A549 (cell line): ENCODE results near the gene TGM6. TPM values are rescaled to one million over a fixed set of nuclear protein-coding genes. Genes with fewer than 3 reads are reported as not detected.

Source experiments
- ATAC-seq, 2 experiments: fragments of 200-7000 bp in 1 of 2; fragments of >200 bp in 1 of 2; cut with Nextera tagmentation in 1 of 2; cut with Tn5 transposase in 1 of 2; 3 replicates each; pipeline versions ENCODE4 v1.8.0 to v1.9.1; 2018 to 2020; ENCODE audit warnings: mild to moderate bottlenecking in 1 of 2, moderate library complexity in 1 of 2
- CTCF ChIA-PET: fragments of 300-600 bp; sonication (Branson Sonifier 250); formaldehyde crosslinking; extraction: SDS; loops from one replicate; lab custom pipeline; 2021; ENCODE audit warnings: antibody characterized with exemption, inconsistent platforms; lab: Yijun Ruan, JAX
- POLR2A ChIA-PET: fragments of 350-600 bp; formaldehyde crosslinking; extraction: SDS; loops from one replicate; lab custom pipeline; 2021; ENCODE audit warnings: antibody characterized with exemption, inconsistent platforms; lab: Yijun Ruan, JAX
- DNase-seq, 2 experiments: peaks; one replicate each; pipeline versions ENCODE4 v3.0.0 to v3.0.0-alpha.2; 2011 to 2016; ENCODE audit warnings: low read depth in 1 of 2, low spot score in 1 of 2
- FAIRE-seq: peaks from 2 replicates; lab custom pipeline; 2011; peaks lifted over from hg19 to GRCh38; lab: Jason Lieb, UNC
- H3K27ac ChIP-seq, 2 experiments: fragments of >200 bp; sonication (Bioruptor Twin); formaldehyde crosslinking; 3 replicates each; pipeline ENCODE4 v1.5.1; 2016 to 2017
- H3K4me1 ChIP-seq: fragments of >200 bp; sonication (Bioruptor Twin); formaldehyde crosslinking; 3 replicates; pipeline ENCODE4 v1.6.1; 2016
- H3K4me2 ChIP-seq: fragments of >200 bp; sonication (Bioruptor Twin); formaldehyde crosslinking; 3 replicates; pipeline ENCODE4 v1.6.1; 2016
- H3K4me3 ChIP-seq: fragments of >200 bp; sonication (Bioruptor Twin); formaldehyde crosslinking; 3 replicates; pipeline ENCODE4 v1.5.1; 2016
- H3K9me3 ChIP-seq: fragments of >200 bp; sonication (Bioruptor Twin); formaldehyde crosslinking; 3 replicates; pipeline ENCODE4 v1.6.1; 2016
- BCL3 ChIP-seq: fragments of >200 bp; sonication (Bioruptor Twin); formaldehyde crosslinking; IDR thresholded peaks from 3 replicates; pipeline ENCODE4 v1.6.1; 2016
- CEBPB ChIP-seq, 2 experiments: fragments of >200 bp in 1 of 2; sonication (Bioruptor Twin) in 1 of 2; formaldehyde crosslinking in 1 of 2; IDR thresholded peaks; 2 replicates each; pipeline ENCODE4 v1.6.1; 2012 to 2016
- EHF ChIP-seq: fragments of 250-450 bp; sonication (Bioruptor Pico); IDR thresholded peaks from 2 replicates; pipeline ENCODE4 v1.5.0; 2020; ENCODE audit warnings: mild to moderate bottlenecking
- EP300 ChIP-seq, 2 experiments: fragments of >200 bp; sonication (Bioruptor Twin); formaldehyde crosslinking; IDR thresholded peaks; 2 replicates in 1 of 2; 3 replicates in 1 of 2; pipeline ENCODE4 v1.6.1; 2016 to 2017
- FOSB ChIP-seq: fragments of 250-450 bp; sonication (Bioruptor Pico); IDR thresholded peaks from 2 replicates; pipeline ENCODE4 v1.5.0; 2020; ENCODE audit warnings: mild to moderate bottlenecking, moderate library complexity
- FOXS1 ChIP-seq: fragments of 250-450 bp; sonication (Bioruptor Pico); IDR thresholded peaks from 2 replicates; pipeline ENCODE4 v1.5.0; 2020; ENCODE audit warnings: mild to moderate bottlenecking, moderate library complexity
- HDAC2 ChIP-seq: fragments of 200-600 bp; sonication (generic); IDR thresholded peaks from 2 replicates; pipeline ENCODE4 v1.6.1; 2016
- HES2 ChIP-seq: fragments of >200 bp; sonication (Bioruptor Twin); formaldehyde crosslinking; IDR thresholded peaks from 2 replicates; pipeline ENCODE4 v1.6.1; 2016
- HEYL ChIP-seq: fragments of 250-450 bp; sonication (Bioruptor Pico); IDR thresholded peaks from 2 replicates; pipeline ENCODE4 v1.8.0; 2021; ENCODE audit warnings: mild to moderate bottlenecking, moderate library complexity
- HMGXB4 ChIP-seq: fragments of 250-450 bp; sonication (Bioruptor Pico); IDR thresholded peaks from 2 replicates; pipeline ENCODE4 v1.5.0; 2021; ENCODE audit warnings: mild to moderate bottlenecking, moderate library complexity, borderline replicate concordance
- HOXB5 ChIP-seq: fragments of 250-450 bp; sonication (Bioruptor Pico); IDR thresholded peaks from 2 replicates; pipeline ENCODE4 v1.5.0; 2020; ENCODE audit warnings: mild to moderate bottlenecking, moderate library complexity
- MAZ ChIP-seq: fragments of 150-350 bp; IDR thresholded peaks from 2 replicates; pipeline ENCODE4 v1.6.1; 2014; ENCODE audit warnings: antibody characterized with exemption, low read depth, low read length, borderline replicate concordance
- NR3C1 ChIP-seq: fragments of >200 bp; sonication (Bioruptor Twin); formaldehyde crosslinking; IDR thresholded peaks from 3 replicates; pipeline ENCODE4 v1.6.1; 2017
- POLR2AphosphoS2 ChIP-seq: conservative IDR thresholded peaks from 2 replicates; pipeline ENCODE4 v1.6.1; 2012; ENCODE audit warnings: low read length, improper control_type of control experiment, inconsistent platforms
- RAD21 ChIP-seq, 2 experiments: fragments of >200 bp in 1 of 2; sonication (Bioruptor Twin) in 1 of 2; formaldehyde crosslinking in 1 of 2; IDR thresholded peaks in 1 of 2; conservative IDR thresholded peaks in 1 of 2; 2 replicates in 1 of 2; 3 replicates in 1 of 2; pipeline ENCODE4 v1.6.1; 2012 to 2018; ENCODE audit warnings: inconsistent platforms in 1 of 2
- RARB ChIP-seq: fragments of 250-450 bp; sonication (Bioruptor Pico); IDR thresholded peaks from 2 replicates; pipeline ENCODE4 v1.8.0; 2021; ENCODE audit warnings: mild to moderate bottlenecking, moderate library complexity
- RCOR1 ChIP-seq: fragments of 150-350 bp; IDR thresholded peaks from 2 replicates; pipeline ENCODE4 v1.6.1; 2014; ENCODE audit warnings: antibody characterized with exemption, low read length, low read depth
- REST ChIP-seq: fragments of 200-600 bp; sonication (generic); IDR thresholded peaks from 2 replicates; pipeline ENCODE4 v1.6.1; 2016; ENCODE audit warnings: antibody characterized with exemption, mild to moderate bottlenecking, moderate library complexity
- SMC3 ChIP-seq: fragments of >200 bp; sonication (Bioruptor Twin); formaldehyde crosslinking; IDR thresholded peaks from 3 replicates; pipeline ENCODE4 v1.6.1; 2018; ENCODE audit warnings: inconsistent platforms
- TFCP2L1 ChIP-seq: fragments of 250-450 bp; sonication (Bioruptor Pico); IDR thresholded peaks from 2 replicates; pipeline ENCODE4 v1.5.0; 2021; ENCODE audit warnings: mild to moderate bottlenecking
- TP53 ChIP-seq: fragments of 250-450 bp; sonication (Bioruptor Pico); IDR thresholded peaks from 2 replicates; pipeline ENCODE4 v1.5.0; 2021; ENCODE audit warnings: mild to moderate bottlenecking, moderate library complexity
- ZNF302 ChIP-seq: fragments of 250-450 bp; sonication (Bioruptor Pico); IDR thresholded peaks from 2 replicates; pipeline ENCODE4 v1.9.0; 2021; ENCODE audit warnings: inconsistent platforms, mild to moderate bottlenecking, moderate library complexity
- WGBS: methylation state at CpG from one replicate; pipeline ENCODE4 v1.1.6; 2017; ENCODE audit errors: missing lambda C conversion rate; 5-methylcytosine and 5-hydroxymethylcytosine counted together
- polyA plus RNA-seq, 4 experiments: library from polyadenylated mRNA; depleted of rRNA in 3 of 4; stranded (reverse); fragments of >200 nt; fragmentation: RNase III in 1 of 4; extraction: RNeasy Plus Mini Kit Qiagen cat#74134 plus additional on column Dnase treatment in 1 of 4; gene quantifications; 2 replicates in 3 of 4; 3 replicates in 1 of 4; pipeline ENCODE4 v1.2.3, GENCODE V29; 2011 to 2017
- TF ChIP-seq, protein P1 (sequence below): fragments of >200 bp; sonication (Bioruptor Twin); formaldehyde crosslinking; IDR thresholded peaks from 3 replicates; pipeline ENCODE4 v1.5.1; 2016

TGM6 gene
- polyA plus RNA-seq, 2 of the 4 experiments (the other 2 are of a cell fraction), result not detected

DNA sequence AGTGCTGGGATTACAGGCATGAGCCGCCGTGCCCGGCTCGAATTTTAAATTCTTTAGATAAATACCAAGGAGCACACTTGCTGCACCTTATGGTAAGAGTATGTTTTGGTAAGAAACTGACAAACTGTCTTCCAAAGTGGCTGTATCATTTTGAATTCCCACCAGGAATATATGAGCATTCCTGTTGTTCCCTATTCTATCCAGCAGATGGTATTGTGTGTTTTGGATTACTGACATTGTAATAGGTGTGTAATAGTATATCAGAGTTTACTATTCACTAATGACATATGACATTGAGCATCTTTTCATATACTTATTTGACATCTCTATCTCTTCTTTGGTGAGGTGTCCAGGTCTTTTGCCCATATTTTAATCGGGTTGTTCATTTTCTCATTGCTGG lies 40.5 kb downstream of the TGM6 start:
- ATAC-seq, result peak; percentile 74 to 81; a peak in 5 of 6 replicates
- CTCF ChIA-PET, result interaction anchor here (0.8 to 4.7 kb wide), 8 partner anchors 9 to 415 kb away, joined by 3 to 24 read pairs (median 4); no protein-coding TSS in a partner anchor

DNA sequence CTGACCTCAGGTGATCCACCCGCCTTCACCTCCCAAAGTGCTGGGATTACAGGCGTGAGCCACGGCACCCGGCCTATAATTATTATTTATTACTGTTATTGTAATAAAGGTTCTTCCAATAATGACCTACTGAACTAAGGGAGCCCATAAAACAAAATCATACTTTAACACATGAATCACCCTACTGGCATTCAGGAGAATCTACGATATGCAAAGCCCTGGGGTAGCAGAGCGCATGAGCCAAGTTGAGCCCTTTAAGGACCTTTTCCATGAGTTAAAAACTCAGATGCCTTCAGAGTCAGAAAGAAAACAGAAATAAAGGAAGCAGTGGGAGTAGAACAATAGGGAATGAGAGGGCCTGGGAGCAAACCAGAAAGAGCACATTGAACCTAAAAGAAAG lies 48.4 kb downstream of the TGM6 start:
- H3K4me1 ChIP-seq, result no peaks in the 10 kb centered on the region
- no peak overlapping the region for H3K27ac ChIP-seq
- 32% methylated on average over 6 of the region's 6 CpGs for WGBS
- CTCF ChIA-PET, result no interaction called here
- no peak overlapping the region for H3K4me2 ChIP-seq
- no peak for ATAC-seq
- POLR2A ChIA-PET, result no interaction called here
- no peaks in the 10 kb centered on the region for H3K9me3 ChIP-seq
- no peak for DNase-seq
- FAIRE-seq, result no peak
- no peak overlapping the region for H3K4me3 ChIP-seq
- TF ChIP-seq RCOR1, result no peak
- no peak for TF ChIP-seq EP300 (IDR thresholded peaks at IDR 0.05)
- TF ChIP-seq, protein P1, sequence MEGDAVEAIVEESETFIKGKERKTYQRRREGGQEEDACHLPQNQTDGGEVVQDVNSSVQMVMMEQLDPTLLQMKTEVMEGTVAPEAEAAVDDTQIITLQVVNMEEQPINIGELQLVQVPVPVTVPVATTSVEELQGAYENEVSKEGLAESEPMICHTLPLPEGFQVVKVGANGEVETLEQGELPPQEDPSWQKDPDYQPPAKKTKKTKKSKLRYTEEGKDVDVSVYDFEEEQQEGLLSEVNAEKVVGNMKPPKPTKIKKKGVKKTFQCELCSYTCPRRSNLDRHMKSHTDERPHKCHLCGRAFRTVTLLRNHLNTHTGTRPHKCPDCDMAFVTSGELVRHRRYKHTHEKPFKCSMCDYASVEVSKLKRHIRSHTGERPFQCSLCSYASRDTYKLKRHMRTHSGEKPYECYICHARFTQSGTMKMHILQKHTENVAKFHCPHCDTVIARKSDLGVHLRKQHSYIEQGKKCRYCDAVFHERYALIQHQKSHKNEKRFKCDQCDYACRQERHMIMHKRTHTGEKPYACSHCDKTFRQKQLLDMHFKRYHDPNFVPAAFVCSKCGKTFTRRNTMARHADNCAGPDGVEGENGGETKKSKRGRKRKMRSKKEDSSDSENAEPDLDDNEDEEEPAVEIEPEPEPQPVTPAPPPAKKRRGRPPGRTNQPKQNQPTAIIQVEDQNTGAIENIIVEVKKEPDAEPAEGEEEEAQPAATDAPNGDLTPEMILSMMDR, result no peak
- TF ChIP-seq HEYL (CRISPR knock-in tag), result no peak
- TF ChIP-seq POLR2AphosphoS2, result no peak
- no peak for TF ChIP-seq NR3C1
- no peak for TF ChIP-seq MAZ
- TF ChIP-seq EHF (CRISPR knock-in tag), result no peak
- TF ChIP-seq FOSB (CRISPR knock-in tag), result no peak
- no peak for TF ChIP-seq REST

More for the DNA sequence above, 40.5 kb downstream of the TGM6 start:
- no peak overlapping the region for H3K27ac ChIP-seq
- TF ChIP-seq EHF (CRISPR knock-in tag) (no peak), TFCP2L1 (CRISPR knock-in tag) (no peak), RARB (no peak), HDAC2 (no peak), BCL3 (no peak), FOXS1 (CRISPR knock-in tag) (no peak), SMC3 (peak; percentile 28; the same call in 1 of the 3 replicates), HMGXB4 (CRISPR knock-in tag) (no peak), MAZ (no peak), RAD21 (conservative IDR thresholded peaks at IDR 0.05 in 1 of 2, IDR thresholded peaks at IDR 0.05 in 1 of 2) (peak; percentile 23 to 47; a peak in 4 of 5 replicates), HES2 (no peak), HOXB5 (no peak), POLR2AphosphoS2 (no peak), CEBPB (IDR thresholded peaks at IDR 0.05) (no peak), TP53 (no peak), ZNF302 (no peak)
- TF ChIP-seq, protein P1, result peak; percentile 45
- POLR2A ChIA-PET, result no interaction called here
- 17% methylated on average over 5 of the region's 5 CpGs for WGBS
- H3K4me1 ChIP-seq, result no peaks in the 10 kb centered on the region
- DNase-seq, result peak; percentile 29 to 52
- no peaks in the 10 kb centered on the region for H3K9me3 ChIP-seq
- no peak overlapping the region for H3K4me2 ChIP-seq
- no peak overlapping the region for H3K4me3 ChIP-seq
- FAIRE-seq, result peak; percentile 74
